K562 (cell line): ENCODE results near the gene RERG. TPM values are rescaled to one million over a fixed set of nuclear protein-coding genes. Genes with fewer than 3 reads are reported as not detected.

Source experiments
- ATAC-seq: fragments of 200-7000 bp; cut with Tn5 transposase; 3 replicates; pipeline ENCODE4 v1.9.1; 2020; ENCODE audit warnings: moderate library complexity
- BruUV-seq: library from RNA; stranded (reverse); fragments of 400-500 nt; replicated peaks from 2 replicates; lab custom pipeline; 2021; lab: Mats Ljungman, UMichigan
- CTCF ChIA-PET: fragments of 300-600 bp; formaldehyde crosslinking; extraction: SDS; loops from one replicate; lab custom pipeline; 2021; ENCODE audit warnings: low intra/inter-chr PET ratio; lab: Yijun Ruan, JAX
- POLR2A ChIA-PET: fragments of 300-600, 350-650 bp; sonication (Branson Sonifier 250); formaldehyde crosslinking; extraction: SDS; loops from one replicate; lab custom pipeline; 2021; ENCODE audit warnings: antibody characterized with exemption, inconsistent platforms; lab: Yijun Ruan, JAX
- DNase-seq, 4 experiments: peaks; one replicate each; pipeline versions ENCODE4 v3.0.0 to v3.0.0-alpha.2; 2011 to 2018; ENCODE audit warnings: low spot score in 3 of 4, mixed read lengths in 3 of 4; ENCODE audit errors: extremely low read depth in 1 of 4
- FAIRE-seq: peaks from 2 replicates; lab custom pipeline; 2011; peaks lifted over from hg19 to GRCh38; lab: Jason Lieb, UNC
- H2AFZ ChIP-seq: 2 replicates; pipeline ENCODE4 v1.6.0; 2011; ENCODE audit warnings: low read depth, low read length, control low read depth, inconsistent platforms
- H3K27ac ChIP-seq: fragments of 200-600 bp; 3 replicates; pipeline ENCODE4 v1.8.0; 2011; ENCODE audit warnings: low read depth, mild to moderate bottlenecking, control low read depth, inconsistent platforms, low read length, moderate library complexity, mixed read lengths; ENCODE audit errors: extremely low read depth
- H3K27me3 ChIP-seq, 2 experiments: fragments of 300-600 bp in 1 of 2; 2 replicates in 1 of 2; 3 replicates in 1 of 2; pipeline versions ENCODE4 v1.6.0 to v1.8.0; 2011; ENCODE audit warnings: inconsistent platforms in 2 of 2, low read length in 2 of 2, mild to moderate bottlenecking in 1 of 2, mixed read lengths in 1 of 2, moderate library complexity in 1 of 2; ENCODE audit not compliant: control insufficient read depth in 2 of 2, insufficient read depth in 2 of 2
- H3K36me3 ChIP-seq: fragments of 300-600 bp; 3 replicates; pipeline ENCODE4 v1.8.0; 2011; ENCODE audit warnings: mild to moderate bottlenecking, low read length, inconsistent platforms; ENCODE audit not compliant: control insufficient read depth, insufficient read depth
- H3K4me1 ChIP-seq, 2 experiments: fragments of 200-600 bp in 1 of 2; replicated peaks in 1 of 2; 2 replicates in 1 of 2; 3 replicates in 1 of 2; pipeline versions ENCODE4 v1.5.1 to v1.8.0; 2011; ENCODE audit warnings: inconsistent platforms in 2 of 2, low read length in 2 of 2, mild to moderate bottlenecking in 1 of 2, mixed read lengths in 1 of 2, moderate library complexity in 1 of 2; ENCODE audit not compliant: control insufficient read depth in 2 of 2, insufficient read depth in 2 of 2
- H3K4me2 ChIP-seq: 2 replicates; pipeline ENCODE4 v1.6.1; 2011; ENCODE audit warnings: low read length, control low read depth, inconsistent platforms, mixed read lengths; ENCODE audit not compliant: insufficient read depth
- H3K4me3 ChIP-seq: fragments of 200-600 bp; sonication (generic), shearing (Covaris generic); 2 replicates; pipeline ENCODE4 v1.5.1; 2016; ENCODE audit warnings: control low read depth, inconsistent platforms
- H3K79me2 ChIP-seq: fragments of 200-600 bp; 3 replicates; pipeline ENCODE4 v1.8.0; 2011; ENCODE audit warnings: low read length, inconsistent platforms; ENCODE audit not compliant: control insufficient read depth, insufficient read depth
- H3K9ac ChIP-seq, 2 experiments: 2 replicates each; pipeline versions ENCODE4 v1.6.0 to v1.6.1; 2011; ENCODE audit warnings: low read depth in 2 of 2, low read length in 2 of 2, control low read depth in 1 of 2, inconsistent platforms in 1 of 2, mild to moderate bottlenecking in 1 of 2, mixed read lengths in 1 of 2; ENCODE audit not compliant: insufficient read depth in 1 of 2
- H3K9me1 ChIP-seq: one replicate; pipeline ENCODE4 v1.6.0; 2011; ENCODE audit warnings: inconsistent platforms, mild to moderate bottlenecking, low read length, moderate library complexity; ENCODE audit not compliant: control insufficient read depth, insufficient read depth
- H3K9me3 ChIP-seq: replicated peaks from 2 replicates; pipeline ENCODE4 v1.5.1; 2011; ENCODE audit warnings: low read depth, low read length, inconsistent platforms; ENCODE audit not compliant: control insufficient read depth, insufficient read depth
- H4K20me1 ChIP-seq: replicated peaks from 2 replicates; pipeline ENCODE4 v1.6.1; 2011; ENCODE audit warnings: low read length, inconsistent platforms, mixed read lengths; ENCODE audit not compliant: control insufficient read depth, insufficient read depth
- MAX ChIP-seq: sonication (generic); formaldehyde crosslinking; IDR thresholded peaks from 2 replicates; pipeline ENCODE4 v1.9.0; 2022; ENCODE audit warnings: mild to moderate bottlenecking, missing genetic modification reagents
- PCBP2 ChIP-seq: fragments of 200-400 bp; formaldehyde crosslinking; IDR thresholded peaks from 2 replicates; pipeline ENCODE4 v1.6.1; 2018; ENCODE audit warnings: low read length, low read depth, mild to moderate bottlenecking, moderate library complexity; ENCODE audit not compliant: poor library complexity, severe bottlenecking
- SMARCB1 ChIP-seq: IDR thresholded peaks from 2 replicates; pipeline ENCODE4 v1.6.1; 2011; ENCODE audit warnings: improper control_type of control experiment, low read depth; ENCODE audit not compliant: insufficient read length
- ZBTB7A ChIP-seq: IDR thresholded peaks from 2 replicates; pipeline ENCODE4 v1.6.1; 2011; ENCODE audit warnings: low read depth, mild to moderate bottlenecking, low read length, moderate library complexity, borderline replicate concordance; ENCODE audit not compliant: control insufficient read depth
- WGBS: fragments of 100-300 bp; shearing (Covaris generic); methylation state at CpG from one replicate; pipeline ENCODE4 v1.1.6; 2016; ENCODE audit warnings: low coverage, mixed read lengths; ENCODE audit not compliant: insufficient coverage; ENCODE audit errors: missing lambda C conversion rate; 5-methylcytosine and 5-hydroxymethylcytosine counted together
- in situ Hi-C: fragments of 300-500 bp; cut with MboI; formaldehyde crosslinking; loops from 4 replicates; pipeline ENCODE4 v1.15.0; 2018; ENCODE audit warnings: inconsistent platforms, mixed read lengths
- intact Hi-C: fragments of 100-400 bp; cut with micrococcal nuclease; formaldehyde crosslinking; loops from 2 replicates; pipeline ENCODE4 v1.14.2; 2022
- polyA plus RNA-seq, 8 experiments: library from polyadenylated mRNA; depleted of rRNA in 4 of 8; stranded (reverse) in 5 of 8; unstranded in 3 of 8; fragments of >200 nt; fragmentation: Nextera tagmentation in 2 of 8; fragmentation: Illumina TruSeq in 1 of 8; extraction: Ambion mirVana in 2 of 8; extraction: Trizol in 1 of 8; gene quantifications; 2 replicates each; pipeline versions ENCODE4 v1.2.1 to v1.2.3, GENCODE V29; 2011 to 2014; ENCODE audit warnings: inconsistent platforms in 1 of 8, missing spikeins in 1 of 8
- total RNA-seq, 7 experiments: library from RNA; depleted of rRNA in 6 of 7; stranded (reverse); fragments of >200 nt in 6 of 7; fragmentation: Illumina TruSeq in 2 of 7; extraction: Trizol in 2 of 7; gene quantifications; 2 replicates each; pipeline versions ENCODE4 v1.2.1 to v1.2.3, GENCODE V29; 2011 to 2021; ENCODE audit warnings: low replicate concordance in 1 of 7

RERG gene
- total and polyA plus RNA-seq, 9 of the 15 experiments (the other 6 are each of a cell fraction or from before 2014, with no cell fraction given), result 2.2 to 7.3 (median 3.0) TPM

- POLR2A ChIA-PET, result no interaction called here
- in situ Hi-C loops, result no loop called here
- DNase-seq (no peak), FAIRE-seq (no peak), ATAC-seq (no peak)
- Histone ChIP-seq H4K20me1 (no peaks in the 10 kb centered on the region), H3K27me3 (no peaks in the 10 kb centered on the region), H3K79me2 (no peaks in the 10 kb centered on the region), H3K27ac (no peak overlapping the region), H2AFZ (no peak overlapping the region), H3K9ac (no peak overlapping the region), H3K4me3 (no peak overlapping the region), H3K4me1 (no peaks in the 10 kb centered on the region), H3K4me2 (no peak overlapping the region), H3K9me3 (no peaks in the 10 kb centered on the region), H3K9me1 (no peaks in the 10 kb centered on the region), H3K36me3 (no peaks in the 10 kb centered on the region)
- no peak for TF ChIP-seq MAX
- TF ChIP-seq PCBP2, result no peak
- CTCF ChIA-PET, result no interaction called here
- WGBS, result 0% methylated on average over 2 of the region's 2 CpGs
- intact Hi-C loops, result no loop called here
- no TSS peak for BruUV-seq
Measured at GRCh38 chr12:15180325-15180724, 40.9 kb downstream of the RERG start.

DNA sequence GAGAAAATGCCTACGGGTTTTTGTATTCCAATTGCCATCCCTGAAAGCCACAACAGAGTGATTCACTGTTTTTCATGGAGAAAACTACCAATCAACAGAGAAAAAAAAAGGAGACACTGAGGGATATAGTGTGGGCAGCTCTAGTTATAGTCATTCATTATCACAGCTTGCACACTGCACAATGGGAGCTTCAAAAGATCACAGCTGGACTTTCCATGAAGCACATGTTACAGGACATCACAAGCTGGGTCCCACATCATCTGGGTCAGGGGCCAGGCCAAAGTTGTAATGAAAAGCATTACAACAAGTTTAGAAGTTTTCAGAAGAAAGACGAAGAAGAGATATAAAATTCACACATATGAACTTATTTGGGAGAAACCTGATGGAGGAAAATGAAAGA is 41.5 kb downstream of the RERG start:
- Histone ChIP-seq H3K27ac (no peak overlapping the region), H3K9ac (no peak overlapping the region), H3K4me1 (no peaks in the 10 kb centered on the region), H3K4me3 (no peak overlapping the region), H3K36me3 (no peaks in the 10 kb centered on the region), H3K4me2 (no peak overlapping the region), H3K79me2 (no peaks in the 10 kb centered on the region), H3K9me3 (no peaks in the 10 kb centered on the region), H3K9me1 (no peaks in the 10 kb centered on the region), H2AFZ (no peak overlapping the region), H3K27me3 (no peaks in the 10 kb centered on the region), H4K20me1 (no peaks in the 10 kb centered on the region)
- in situ Hi-C loops, result no loop called here
- WGBS, result 0% methylated on average over 2 of the region's 2 CpGs
- no peak for ATAC-seq
- TF ChIP-seq ZBTB7A, result no peak
- TF ChIP-seq SMARCB1, result no peak
- no TSS peak for BruUV-seq
- intact Hi-C loops, result no loop called here
- DNase-seq, result no peak
- ChIA-PET POLR2A (no interaction called here), CTCF (no interaction called here)
- FAIRE-seq, result no peak
